ENCODE results near the gene CCDC134.
A peak's percentile ranks its signal among the peaks of the same experiment; 100 is the strongest.

- TF ChIP-seq CTCF (IDR thresholded peaks at IDR 0.05) (peak in 2 of 3 donors; percentile 37 to 42), POLR2A (IDR thresholded peaks at IDR 0.05) (no peak)
Measured at GRCh38 chr22:41822317-41823057, 22.0 kb downstream of the CCDC134 start.

Data from ovary (tissue), 3 donors.